Lower leg skin (tissue), 3 donors: ENCODE measurements around the gene UGT2B15.
"Not testable (repeated sequence)": the region's sequence is repeated elsewhere in the genome, so short reads cannot be mapped to it uniquely, and the experiment has no call there.

ENCODE experiments used
- CTCF ChIP-seq, 3 donors: fragments of 450-650 bp; IDR thresholded peaks; one replicate each; pipeline ENCODE4 v1.5.1; 2016; ENCODE audit warnings: antibody characterized with exemption in 3 of 3, mild to moderate bottlenecking in 3 of 3, moderate library complexity in 2 of 3
- POLR2A ChIP-seq, 2 donors: fragments of 450-650 bp; IDR thresholded peaks; one replicate each; pipeline ENCODE4 v1.6.1; 2016 to 2017; ENCODE audit warnings: antibody characterized with exemption in 2 of 2, mild to moderate bottlenecking in 1 of 2, moderate library complexity in 1 of 2

- not testable (repeated sequence) for TF ChIP-seq CTCF, POLR2A (IDR thresholded peaks at IDR 0.05)
Measured at GRCh38 chr4:68671217-68671616, 765 bp upstream of the UGT2B15 start.
